Fibroblast of mammary gland (primary cell): ENCODE results near the gene SHB.
"Not testable (repeated sequence)": the region's sequence is repeated elsewhere in the genome, so short reads cannot be mapped to it uniquely, and the experiment has no call there.

Experiments used
- DNase-seq: peaks from one replicate; pipeline ENCODE4 v3.0.0-alpha.2; 2010; ENCODE audit warnings: low read depth
- H3K4me3 ChIP-seq: 2 replicates; pipeline ENCODE4 v1.5.1; 2011; ENCODE audit warnings: low read depth, mild to moderate bottlenecking, low read length, moderate library complexity; ENCODE audit not compliant: control insufficient read depth
- CTCF ChIP-seq: conservative IDR thresholded peaks from 2 replicates; pipeline ENCODE4 v1.5.1; 2011; ENCODE audit warnings: low read depth, low read length, inconsistent platforms; ENCODE audit not compliant: control insufficient read depth, insufficient read depth

The SHB gene

DNA sequence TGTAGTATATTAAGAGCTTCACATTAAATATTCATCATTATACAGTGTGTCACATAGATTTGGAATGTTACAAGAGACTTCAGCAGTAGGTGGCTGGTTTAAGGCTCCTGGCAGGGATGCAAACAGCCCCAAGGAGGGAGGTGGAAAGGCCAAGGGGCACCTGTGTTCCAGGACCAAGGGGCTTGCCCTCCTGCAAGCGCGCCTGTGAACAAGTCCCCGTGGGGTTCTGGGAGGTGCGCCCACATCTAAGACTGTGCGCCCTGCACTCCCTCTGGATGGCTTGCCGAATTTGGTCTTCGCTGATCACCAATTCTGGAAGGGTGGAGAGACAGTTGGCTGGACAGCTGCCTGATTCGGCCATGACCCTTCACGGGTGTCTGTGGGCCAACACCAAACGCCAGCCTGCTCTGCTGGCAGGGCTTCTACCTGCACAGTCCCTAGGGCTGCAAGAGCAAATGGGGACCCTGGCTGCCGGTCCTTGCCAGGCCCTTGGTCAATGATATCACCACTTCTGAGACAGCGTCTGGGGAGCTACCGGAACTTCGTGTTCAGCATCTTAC, 153.0 kb downstream of the SHB start:
- TF ChIP-seq CTCF, result no peak
- H3K4me3 ChIP-seq, result no peak overlapping the region
- DNase-seq, result no peak

- H3K4me3 ChIP-seq, result no peak overlapping the region
- DNase-seq, result no peak
- no peak for TF ChIP-seq CTCF
Observed at GRCh38 chr9:37914701-37915358, 154.2 kb downstream of the SHB start.

DNA sequence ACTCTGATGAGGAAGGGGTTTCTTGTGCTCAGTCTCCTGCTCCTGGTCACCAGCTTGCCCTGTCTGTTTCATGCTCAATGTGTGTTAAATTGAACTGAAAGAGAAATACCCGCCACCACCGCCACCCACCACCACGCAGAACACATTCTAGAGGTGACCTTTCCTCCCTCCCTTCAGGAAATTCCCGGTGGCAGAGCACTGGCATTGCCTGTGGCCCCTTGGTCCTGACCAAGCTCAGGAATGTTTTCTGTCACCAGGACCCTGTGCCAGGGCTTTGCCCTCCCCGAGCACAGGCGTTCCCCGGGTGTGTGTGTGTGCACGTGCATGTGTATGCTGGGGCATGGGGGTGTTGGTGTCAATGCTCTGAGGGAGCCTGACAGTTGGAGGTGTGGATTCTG, 154.9 kb downstream of the SHB start:
- DNase-seq, result no peak
- no peak for TF ChIP-seq CTCF

GRCh38 chr9:37913480-37914153, 155.4 kb downstream of the SHB start:
- peak; percentile 99 for TF ChIP-seq CTCF
- H3K4me3 ChIP-seq, result no peak overlapping the region
- DNase-seq, result peak; percentile 72

More for the DNA sequence above, 154.9 kb downstream of the SHB start:
- no peak overlapping the region for H3K4me3 ChIP-seq

DNA sequence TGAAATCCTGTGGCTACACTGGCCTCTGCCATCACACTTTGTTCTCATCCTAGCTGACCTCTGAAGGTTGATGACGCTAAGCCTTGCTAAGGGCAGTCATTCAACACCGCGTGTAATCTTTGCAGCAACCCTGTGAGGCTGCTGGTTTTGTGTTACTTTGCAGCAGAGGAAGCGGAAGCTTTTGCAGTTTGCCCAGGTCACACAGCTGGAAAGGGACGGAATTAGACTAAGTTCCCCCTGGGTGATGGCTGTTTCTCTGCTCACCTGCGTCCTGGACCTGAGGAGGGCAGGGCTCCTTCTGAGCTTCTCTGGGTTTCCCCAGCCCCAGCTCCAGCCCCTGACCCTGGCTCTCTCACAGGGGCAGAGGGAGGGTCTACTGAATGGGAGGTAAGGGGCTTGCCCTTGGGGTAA, 157.8 kb downstream of the SHB start:
- H3K4me3 ChIP-seq, result no peak overlapping the region
- peak; percentile 19 for DNase-seq
- no peak for TF ChIP-seq CTCF

- no peak overlapping the region for H3K4me3 ChIP-seq
- no peak for TF ChIP-seq CTCF
- DNase-seq, result no peak
Observed at GRCh38 chr9:37910271-37910670, 158.8 kb downstream of the SHB start.

DNA sequence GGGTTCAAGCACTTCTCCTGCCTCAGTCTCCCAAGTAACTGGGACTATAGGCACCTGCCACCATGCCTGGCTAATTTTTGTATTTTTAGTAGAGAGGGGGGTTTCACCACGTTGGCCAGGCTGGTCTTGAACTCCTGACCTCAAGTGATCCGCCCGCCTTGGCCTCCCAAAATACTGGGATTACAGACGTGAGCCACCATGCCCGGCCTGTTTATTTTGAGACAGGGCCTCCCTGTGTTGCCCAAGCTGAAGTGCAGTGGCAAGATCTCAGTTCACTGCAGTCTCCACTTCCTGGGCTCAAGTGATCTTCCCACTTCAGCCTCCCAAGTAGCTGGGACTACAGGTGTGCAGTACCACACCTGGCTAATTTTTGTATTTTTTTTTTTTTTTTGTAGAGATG, 159.2 kb downstream of the SHB start:
- H3K4me3 ChIP-seq, DNase-seq: not testable (repeated sequence)
